GM10266 (cell line): ENCODE measurements around the gene ASB7.
"Not testable (repeated sequence)": the region's sequence is repeated elsewhere in the genome, so short reads cannot be mapped to it uniquely, and the experiment has no call there.

Experiments used
- DNase-seq: peaks from one replicate; pipeline ENCODE4 v3.0.0; 2012; ENCODE audit errors: extremely low spot score
- TF ChIP-seq, protein P1 (sequence below): IDR thresholded peaks from 2 replicates; pipeline ENCODE4 v1.5.1; 2012; ENCODE audit warnings: mild to moderate bottlenecking, low read depth; ENCODE audit not compliant: control insufficient read depth, insufficient read depth; ENCODE audit errors: missing control alignments

The ASB7 gene

DNA sequence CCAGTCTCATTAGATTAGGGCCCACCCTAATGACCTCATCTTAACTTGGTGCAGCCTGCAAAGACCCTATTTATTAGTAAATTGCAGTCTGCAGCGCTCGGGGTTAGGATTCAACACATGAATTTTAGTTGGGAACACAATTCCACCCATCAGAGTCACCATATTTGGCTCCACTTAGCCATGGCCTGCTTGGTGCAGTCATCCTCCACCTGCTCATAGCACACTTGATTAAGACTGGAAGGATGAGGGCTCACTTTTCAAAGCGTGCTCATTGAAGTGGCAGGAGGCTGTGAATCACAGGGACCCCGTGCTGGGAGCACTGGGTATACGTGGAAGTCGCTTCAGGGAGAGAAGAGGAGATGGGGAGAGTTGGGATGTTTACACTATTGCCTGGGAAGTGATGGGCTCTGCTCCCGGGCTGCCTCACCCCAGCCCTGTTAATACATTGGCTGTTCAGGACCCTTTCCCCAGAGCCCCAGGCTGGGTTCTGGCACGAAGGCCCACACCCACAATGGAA lies 68.2 kb downstream of the ASB7 start:
- TF ChIP-seq, protein P1, sequence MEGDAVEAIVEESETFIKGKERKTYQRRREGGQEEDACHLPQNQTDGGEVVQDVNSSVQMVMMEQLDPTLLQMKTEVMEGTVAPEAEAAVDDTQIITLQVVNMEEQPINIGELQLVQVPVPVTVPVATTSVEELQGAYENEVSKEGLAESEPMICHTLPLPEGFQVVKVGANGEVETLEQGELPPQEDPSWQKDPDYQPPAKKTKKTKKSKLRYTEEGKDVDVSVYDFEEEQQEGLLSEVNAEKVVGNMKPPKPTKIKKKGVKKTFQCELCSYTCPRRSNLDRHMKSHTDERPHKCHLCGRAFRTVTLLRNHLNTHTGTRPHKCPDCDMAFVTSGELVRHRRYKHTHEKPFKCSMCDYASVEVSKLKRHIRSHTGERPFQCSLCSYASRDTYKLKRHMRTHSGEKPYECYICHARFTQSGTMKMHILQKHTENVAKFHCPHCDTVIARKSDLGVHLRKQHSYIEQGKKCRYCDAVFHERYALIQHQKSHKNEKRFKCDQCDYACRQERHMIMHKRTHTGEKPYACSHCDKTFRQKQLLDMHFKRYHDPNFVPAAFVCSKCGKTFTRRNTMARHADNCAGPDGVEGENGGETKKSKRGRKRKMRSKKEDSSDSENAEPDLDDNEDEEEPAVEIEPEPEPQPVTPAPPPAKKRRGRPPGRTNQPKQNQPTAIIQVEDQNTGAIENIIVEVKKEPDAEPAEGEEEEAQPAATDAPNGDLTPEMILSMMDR, result no peak
- no peak for DNase-seq

DNA sequence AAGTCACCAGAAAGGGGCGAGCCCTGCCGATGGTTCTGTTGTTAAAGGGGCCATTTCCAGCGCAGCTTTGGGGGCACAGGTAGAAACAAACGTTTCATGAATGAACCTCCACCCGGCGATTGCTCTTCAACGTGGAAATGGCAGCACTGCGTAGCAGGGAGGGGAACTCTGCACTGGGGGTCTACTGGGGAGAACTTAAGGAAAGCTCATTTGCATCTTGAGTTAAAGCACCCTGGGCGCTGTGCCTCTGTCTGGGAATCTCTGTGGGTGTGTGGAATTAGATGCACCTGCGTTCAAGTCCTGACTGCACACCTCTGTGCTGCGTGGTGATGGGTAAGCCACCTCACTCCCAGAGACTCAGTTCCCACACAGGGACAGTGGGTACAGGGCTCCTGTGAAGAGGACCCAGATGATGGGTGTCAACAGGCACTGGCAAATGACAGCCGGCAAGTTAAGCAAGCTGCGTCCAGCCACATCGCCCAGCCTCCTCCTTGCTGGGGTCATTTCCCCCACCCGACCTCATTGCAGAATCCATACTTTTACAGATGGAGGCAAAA lies 68.8 kb downstream of the ASB7 start:
- no peak for DNase-seq
- TF ChIP-seq, protein P1, result no peak

DNA sequence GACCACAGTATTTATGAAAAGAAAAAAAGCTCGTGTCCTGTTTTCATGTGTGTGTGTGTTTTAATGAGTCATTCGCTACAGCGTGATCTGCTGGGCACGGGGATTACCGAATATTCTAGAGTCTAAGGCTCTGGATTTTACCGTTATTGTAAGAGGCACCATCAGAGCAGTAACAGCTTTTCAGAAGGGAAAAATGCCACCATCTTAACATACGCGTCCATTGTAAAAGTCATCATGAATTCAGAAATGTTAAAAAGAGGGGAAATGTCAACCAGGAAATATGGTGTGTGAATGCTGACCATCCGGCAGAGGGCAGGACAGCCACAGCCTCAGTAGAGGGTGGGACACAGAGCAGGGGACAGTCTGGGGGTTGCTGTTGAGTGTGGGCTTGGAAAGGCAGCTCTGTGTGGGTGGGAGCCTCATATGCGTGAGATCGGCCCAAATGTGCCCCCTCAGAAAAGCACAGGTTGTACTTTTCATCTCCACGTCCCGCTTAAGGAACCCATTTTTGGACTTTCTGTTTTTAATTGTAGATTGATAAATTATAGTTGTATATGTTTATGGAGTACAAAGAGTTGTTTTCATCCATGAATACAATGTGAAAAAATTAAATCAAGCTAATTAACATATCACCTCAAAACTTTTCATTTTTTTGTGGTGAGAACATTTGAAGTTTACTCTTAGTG lies 69.6 kb downstream of the ASB7 start:
- peak; percentile 61 for DNase-seq
- TF ChIP-seq, protein P1, result peak; percentile 52

DNA sequence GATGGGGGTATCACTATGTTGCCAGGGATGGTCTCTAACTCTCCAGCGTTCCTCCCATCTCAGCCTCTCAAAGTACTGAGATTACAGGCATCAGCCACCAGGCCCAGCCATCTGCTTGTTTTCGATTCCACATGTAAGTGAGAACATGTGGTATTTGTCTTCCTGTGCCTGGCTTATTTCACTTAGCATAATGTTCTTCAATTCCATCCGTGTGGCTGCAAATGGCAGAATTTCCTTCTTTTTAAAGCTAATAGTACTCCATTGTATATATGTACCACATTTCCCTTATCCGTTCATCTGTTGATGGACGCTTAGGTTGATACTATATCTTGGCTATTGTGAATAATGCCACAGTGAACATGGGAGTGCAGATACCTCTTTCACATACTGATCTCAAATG lies 70.6 kb downstream of the ASB7 start:
- TF ChIP-seq, protein P1, result no peak
- no peak for DNase-seq

DNA sequence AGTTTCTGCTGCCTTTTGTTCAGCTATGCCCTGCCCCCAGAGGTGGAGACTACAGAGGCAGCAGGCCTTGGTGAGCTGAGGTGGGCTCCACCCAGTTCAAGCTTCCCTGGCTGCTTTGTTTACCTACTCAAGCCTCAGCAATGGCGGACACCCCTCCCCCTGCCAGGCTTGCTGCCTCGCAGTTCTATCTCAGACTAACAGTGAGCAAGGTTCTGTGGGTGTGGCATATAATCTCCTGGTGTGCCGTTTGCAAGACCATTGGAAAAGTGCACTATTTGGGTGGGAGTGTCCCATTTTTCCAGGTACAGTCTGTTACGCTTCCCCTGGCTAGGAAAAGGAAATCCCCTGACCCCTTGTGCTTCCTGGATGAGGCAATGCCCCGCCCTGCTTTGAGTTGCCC lies 76.8 kb downstream of the ASB7 start:
- DNase-seq, result not testable (repeated sequence)

DNA sequence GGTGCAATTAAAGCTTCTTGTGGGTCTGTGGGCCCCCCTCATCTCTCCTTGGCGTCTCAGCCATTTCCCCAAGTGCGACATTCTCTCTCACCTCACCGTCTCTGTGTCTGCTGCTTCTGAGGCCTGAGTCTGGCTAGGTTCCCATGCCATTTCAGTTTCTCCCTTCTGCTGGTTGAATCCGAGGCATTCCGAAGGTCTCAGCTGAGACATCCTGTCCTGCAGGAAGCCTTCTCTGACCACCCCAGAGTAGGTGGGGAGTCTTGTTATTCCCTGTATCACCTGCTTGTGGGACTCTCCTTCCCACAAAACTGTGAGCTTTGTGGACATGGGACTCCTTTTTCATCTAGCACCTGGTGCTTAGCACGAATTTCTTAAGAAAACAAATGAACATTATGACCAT lies 78.3 kb downstream of the ASB7 start:
- no peak for DNase-seq
- TF ChIP-seq, protein P1, result no peak

DNA sequence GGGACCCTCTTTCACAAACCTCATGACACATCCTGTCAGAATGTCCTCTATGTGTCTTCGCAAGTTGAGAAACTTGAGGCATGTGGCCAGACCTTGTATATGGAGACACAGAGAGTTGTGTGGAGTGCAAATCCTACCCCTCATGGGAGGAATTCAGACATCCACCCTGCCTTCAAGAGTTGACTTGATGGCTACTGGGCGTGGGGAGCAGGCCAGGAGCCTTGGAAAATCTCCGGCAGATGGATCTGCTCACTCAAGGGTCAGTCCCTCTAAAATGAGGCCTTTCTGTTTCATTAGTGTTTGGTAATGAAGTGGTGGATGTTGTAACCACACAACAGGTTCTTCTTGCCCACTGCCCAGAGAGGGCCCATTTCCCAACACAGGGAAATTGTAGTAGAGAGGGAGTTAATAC lies 79.0 kb downstream of the ASB7 start:
- DNase-seq, result no peak
- TF ChIP-seq, protein P1, result no peak
